ENCODE data around the gene IL2RA.

IL2RA gene

GRCh38 chr10:5971886-5972285, 90.3 kb downstream of the IL2RA start:
- no peaks in the 10 kb centered on the region for H3K9me3 ChIP-seq (ENCODE audit: severe bottlenecking)
- H3K36me3 ChIP-seq, result no peaks in the 10 kb centered on the region
- DNase-seq, result no peak
- TF ChIP-seq, protein P1, sequence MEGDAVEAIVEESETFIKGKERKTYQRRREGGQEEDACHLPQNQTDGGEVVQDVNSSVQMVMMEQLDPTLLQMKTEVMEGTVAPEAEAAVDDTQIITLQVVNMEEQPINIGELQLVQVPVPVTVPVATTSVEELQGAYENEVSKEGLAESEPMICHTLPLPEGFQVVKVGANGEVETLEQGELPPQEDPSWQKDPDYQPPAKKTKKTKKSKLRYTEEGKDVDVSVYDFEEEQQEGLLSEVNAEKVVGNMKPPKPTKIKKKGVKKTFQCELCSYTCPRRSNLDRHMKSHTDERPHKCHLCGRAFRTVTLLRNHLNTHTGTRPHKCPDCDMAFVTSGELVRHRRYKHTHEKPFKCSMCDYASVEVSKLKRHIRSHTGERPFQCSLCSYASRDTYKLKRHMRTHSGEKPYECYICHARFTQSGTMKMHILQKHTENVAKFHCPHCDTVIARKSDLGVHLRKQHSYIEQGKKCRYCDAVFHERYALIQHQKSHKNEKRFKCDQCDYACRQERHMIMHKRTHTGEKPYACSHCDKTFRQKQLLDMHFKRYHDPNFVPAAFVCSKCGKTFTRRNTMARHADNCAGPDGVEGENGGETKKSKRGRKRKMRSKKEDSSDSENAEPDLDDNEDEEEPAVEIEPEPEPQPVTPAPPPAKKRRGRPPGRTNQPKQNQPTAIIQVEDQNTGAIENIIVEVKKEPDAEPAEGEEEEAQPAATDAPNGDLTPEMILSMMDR (IDR thresholded peaks at IDR 0.05; ENCODE audit: low read depth, low read length), result no peak
- peaks cover 17% of the 10 kb centered on the region for H3K27me3 ChIP-seq (ENCODE audit: insufficient read depth, low read depth, severe bottlenecking)
- H3K27ac ChIP-seq, result no peak overlapping the region
- no peak overlapping the region for H3K4me3 ChIP-seq (ENCODE audit: low read depth, low read length)

DNA sequence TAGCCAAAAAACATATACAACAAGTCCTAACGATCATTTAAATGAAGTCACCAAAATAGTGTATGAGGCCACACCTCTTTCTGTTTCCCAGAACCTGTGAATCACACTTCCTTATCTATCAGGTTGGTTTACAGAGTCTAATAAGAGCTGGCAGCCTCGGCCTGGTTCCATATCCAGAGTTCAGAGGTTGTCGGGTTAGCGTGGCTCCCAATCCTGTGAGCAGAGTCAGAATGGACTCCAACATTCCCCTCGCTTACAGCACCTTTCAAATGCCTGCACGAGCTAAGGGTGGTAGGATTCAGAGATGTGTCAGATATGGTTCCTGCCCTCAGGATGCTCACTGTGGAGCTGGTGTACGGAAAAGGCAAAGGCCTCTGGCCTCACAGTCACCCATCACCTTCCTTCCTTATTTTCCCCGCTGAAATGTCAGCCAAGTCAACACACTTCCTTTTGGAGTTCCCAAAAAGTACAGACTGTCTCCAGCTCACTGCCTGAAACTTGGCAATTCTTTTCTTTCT, 90.8 kb downstream of the IL2RA start:
- H3K9me3 ChIP-seq (ENCODE audit: severe bottlenecking), result no peaks in the 10 kb centered on the region
- no peak overlapping the region for H3K4me3 ChIP-seq (ENCODE audit: low read depth, low read length)
- TF ChIP-seq, protein P1 (IDR thresholded peaks at IDR 0.05; ENCODE audit: low read depth, low read length), result no peak
- H3K27ac ChIP-seq, result no peak overlapping the region
- DNase-seq, result no peak
- H3K27me3 ChIP-seq (ENCODE audit: insufficient read depth, low read depth, severe bottlenecking), result peaks cover 12% of the 10 kb centered on the region
- H3K36me3 ChIP-seq, result no peaks in the 10 kb centered on the region

DNA sequence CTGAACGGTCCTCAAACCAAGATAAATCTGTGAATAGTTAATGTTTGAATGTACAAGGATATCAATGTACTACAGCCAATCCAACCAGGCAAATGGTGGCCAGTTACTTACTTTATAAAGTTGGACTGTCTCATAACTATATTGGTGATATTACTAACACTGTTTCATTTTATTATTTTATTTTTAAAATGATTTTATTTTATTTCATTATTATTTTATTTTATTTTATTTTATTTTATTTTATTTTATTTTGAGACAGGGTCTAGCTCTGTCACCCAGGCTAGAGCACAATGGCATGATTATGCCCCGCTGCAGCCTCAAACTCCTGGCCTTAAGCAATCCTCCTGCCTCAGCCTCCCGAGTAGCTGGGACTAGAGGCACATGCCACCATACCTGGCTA, 91.6 kb downstream of the IL2RA start:
- no peak overlapping the region for H3K4me3 ChIP-seq (ENCODE audit: low read depth, low read length)
- H3K36me3 ChIP-seq, result no peaks in the 10 kb centered on the region
- TF ChIP-seq, protein P1 (IDR thresholded peaks at IDR 0.05; ENCODE audit: low read depth, low read length), result no peak
- no peaks in the 10 kb centered on the region for H3K9me3 ChIP-seq (ENCODE audit: severe bottlenecking)
- no peak for DNase-seq
- H3K27me3 ChIP-seq (ENCODE audit: insufficient read depth, low read depth, severe bottlenecking), result peaks cover 10% of the 10 kb centered on the region
- H3K27ac ChIP-seq, result no peak overlapping the region

GRCh38 chr10:5970066-5970465, 92.1 kb downstream of the IL2RA start:
- no peak for DNase-seq
- Histone ChIP-seq H3K27ac (no peak overlapping the region), H3K27me3 (ENCODE audit: insufficient read depth, low read depth, severe bottlenecking) (peaks cover 12% of the 10 kb centered on the region), H3K9me3 (ENCODE audit: severe bottlenecking) (no peaks in the 10 kb centered on the region), H3K4me3 (ENCODE audit: low read depth, low read length) (no peak overlapping the region), H3K36me3 (no peaks in the 10 kb centered on the region)
- TF ChIP-seq, protein P1 (IDR thresholded peaks at IDR 0.05; ENCODE audit: low read depth, low read length), result no peak

- H3K27ac ChIP-seq, result no peak overlapping the region
- no peak overlapping the region for H3K4me3 ChIP-seq (ENCODE audit: low read depth, low read length)
- H3K27me3 ChIP-seq (ENCODE audit: insufficient read depth, low read depth, severe bottlenecking), result peaks cover 16% of the 10 kb centered on the region
- TF ChIP-seq, protein P1 (IDR thresholded peaks at IDR 0.05; ENCODE audit: low read depth, low read length), result no peak
- DNase-seq, result no peak
- H3K9me3 ChIP-seq (ENCODE audit: severe bottlenecking), result no peaks in the 10 kb centered on the region
- no peaks in the 10 kb centered on the region for H3K36me3 ChIP-seq
Measured at GRCh38 chr10:5968681-5969453, 93.3 kb downstream of the IL2RA start.
